Inferior parietal cortex (tissue), 1 donor: ENCODE data around the gene L1TD1.
"Not testable (repeated sequence)": the region's sequence is repeated elsewhere in the genome, so short reads cannot be mapped to it uniquely, and the experiment has no call there.

Experiments used
- DNase-seq: peaks from one replicate; pipeline ENCODE4 v3.0.0-alpha.2; 2016; ENCODE audit errors: extremely low spot score

L1TD1 gene

GRCh38 chr1:62198069-62198780, 3.6 kb downstream of the L1TD1 start:
- no peak for DNase-seq

GRCh38 chr1:62198781-62199125, 4.1 kb downstream of the L1TD1 start:
- DNase-seq: no peak

GRCh38 chr1:62207187-62207586, 12.5 kb downstream of the L1TD1 start:
- no peak for DNase-seq

GRCh38 chr1:62208087-62208486, 13.4 kb downstream of the L1TD1 start:
- no peak for DNase-seq

- DNase-seq: no peak
These were observed 14.3 kb downstream of the L1TD1 start for GRCh38 chr1:62208970-62209369.

GRCh38 chr1:62209931-62210595, 15.4 kb downstream of the L1TD1 start:
- DNase-seq: no peak

- no peak for DNase-seq
These were observed 16.3 kb downstream of the L1TD1 start for GRCh38 chr1:62210960-62211359.

GRCh38 chr1:62212411-62212810, 17.8 kb downstream of the L1TD1 start:
- DNase-seq: no peak

GRCh38 chr1:62213075-62213914, 18.6 kb downstream of the L1TD1 start:
- DNase-seq: no peak

- DNase-seq: no peak
These were observed 24.0 kb downstream of the L1TD1 start for GRCh38 chr1:62218604-62219003.

- not testable (repeated sequence) for DNase-seq
These were observed 25.8 kb downstream of the L1TD1 start for GRCh38 chr1:62220456-62220855.

GRCh38 chr1:62221171-62221570, 26.5 kb downstream of the L1TD1 start:
- no peak for DNase-seq

- no peak for DNase-seq
These were observed 27.7 kb downstream of the L1TD1 start for GRCh38 chr1:62222321-62222720.

- DNase-seq: no peak
These were observed 29.5 kb downstream of the L1TD1 start for GRCh38 chr1:62224182-62224581.

- DNase-seq: no peak
These were observed 32.8 kb downstream of the L1TD1 start for GRCh38 chr1:62227496-62227895.

- DNase-seq: no peak
These were observed 33.7 kb downstream of the L1TD1 start for GRCh38 chr1:62228136-62228882.

- DNase-seq: no peak
These were observed 34.2 kb downstream of the L1TD1 start for GRCh38 chr1:62228883-62229187.

GRCh38 chr1:62229468-62229867, 34.8 kb downstream of the L1TD1 start:
- DNase-seq: no peak

GRCh38 chr1:62229932-62230331, 35.3 kb downstream of the L1TD1 start:
- no peak for DNase-seq

GRCh38 chr1:62230718-62231117, 36.1 kb downstream of the L1TD1 start:
- DNase-seq: no peak

GRCh38 chr1:62232871-62233278, 38.2 kb downstream of the L1TD1 start:
- no peak for DNase-seq

GRCh38 chr1:62233926-62234450, 39.3 kb downstream of the L1TD1 start:
- no peak for DNase-seq
